Astrocyte (in vitro differentiated cells and primary cell): ENCODE measurements around the gene NMNAT3. TPM values are rescaled to one million over a fixed set of nuclear protein-coding genes. Genes with fewer than 3 reads are reported as not detected.

Experiments used
- DNase-seq: peaks from one replicate; pipeline ENCODE4 v3.0.0-alpha.2; 2010; ENCODE audit warnings: low read depth
- FAIRE-seq: peaks from 2 replicates; lab custom pipeline; 2011; peaks lifted over from hg19 to GRCh38; lab: Jason Lieb, UNC
- H2AFZ ChIP-seq: 2 replicates; pipeline ENCODE4 v1.6.0; 2012; ENCODE audit warnings: low read depth, low read length, inconsistent platforms
- H3K27ac ChIP-seq: 2 replicates; pipeline ENCODE4 v1.5.1; 2011; ENCODE audit warnings: low read depth, low read length, inconsistent platforms
- H3K27me3 ChIP-seq: 2 replicates; pipeline ENCODE4 v1.6.0; 2011; ENCODE audit warnings: low read length, inconsistent platforms; ENCODE audit not compliant: insufficient read depth
- H3K36me3 ChIP-seq: 2 replicates; pipeline ENCODE4 v1.5.1; 2011; ENCODE audit warnings: low read length, inconsistent platforms; ENCODE audit not compliant: insufficient read depth
- H3K4me1 ChIP-seq: 2 replicates; pipeline ENCODE4 v1.5.1; 2011; ENCODE audit warnings: low read length, inconsistent platforms; ENCODE audit not compliant: insufficient read depth
- H3K4me2 ChIP-seq: 2 replicates; pipeline ENCODE4 v1.6.0; 2012; ENCODE audit warnings: low read length, inconsistent platforms
- H3K4me3 ChIP-seq: 2 replicates; pipeline ENCODE4 v1.5.1; 2011; ENCODE audit warnings: low read depth, mild to moderate bottlenecking, low read length, inconsistent platforms; ENCODE audit not compliant: insufficient read depth
- H3K79me2 ChIP-seq: 2 replicates; pipeline ENCODE4 v1.6.0; 2012; ENCODE audit warnings: mild to moderate bottlenecking, low read length, inconsistent platforms; ENCODE audit not compliant: insufficient read depth
- H3K9ac ChIP-seq: 2 replicates; pipeline ENCODE4 v1.6.0; 2012; ENCODE audit warnings: mild to moderate bottlenecking, low read length, inconsistent platforms
- H3K9me3 ChIP-seq: 2 replicates; pipeline ENCODE4 v1.5.1; 2012; ENCODE audit warnings: low read depth, mild to moderate bottlenecking, low read length, inconsistent platforms; ENCODE audit not compliant: insufficient read depth
- H4K20me1 ChIP-seq: 2 replicates; pipeline ENCODE4 v1.6.0; 2012; ENCODE audit warnings: low read length, inconsistent platforms; ENCODE audit not compliant: insufficient read depth
- H3K27ac Mint-ChIP-seq: one replicate; pipeline ENCODE4 v1.8.0; 2021; ENCODE audit warnings: mild to moderate bottlenecking, mixed read lengths; ENCODE audit not compliant: unreplicated experiment
- H3K27me3 Mint-ChIP-seq: one replicate; pipeline ENCODE4 v1.8.0; 2021; ENCODE audit warnings: low read depth, mixed read lengths; ENCODE audit not compliant: unreplicated experiment
- H3K36me3 Mint-ChIP-seq: one replicate; pipeline ENCODE4 v1.8.0; 2021; ENCODE audit warnings: low read depth, mixed read lengths; ENCODE audit not compliant: unreplicated experiment
- H3K4me1 Mint-ChIP-seq: one replicate; pipeline ENCODE4 v1.8.0; 2021; ENCODE audit warnings: low read depth, mixed read lengths; ENCODE audit not compliant: unreplicated experiment
- H3K4me3 Mint-ChIP-seq: one replicate; pipeline ENCODE4 v1.8.0; 2021; ENCODE audit warnings: mild to moderate bottlenecking, moderate library complexity, mixed read lengths; ENCODE audit not compliant: unreplicated experiment
- H3K9me3 Mint-ChIP-seq: one replicate; pipeline ENCODE4 v1.8.0; 2021; ENCODE audit warnings: mild to moderate bottlenecking, mixed read lengths; ENCODE audit not compliant: unreplicated experiment
- EZH2 ChIP-seq: IDR thresholded peaks from 2 replicates; pipeline ENCODE4 v1.6.1; 2012; ENCODE audit warnings: mild to moderate bottlenecking, low read length, inconsistent platforms; ENCODE audit not compliant: insufficient read depth
- total RNA-seq: library from RNA; stranded (reverse); gene quantifications from 2 replicates; pipeline ENCODE4 v1.2.1, GENCODE V29; 2021
- TF ChIP-seq, protein P1 (sequence below): IDR thresholded peaks from 2 replicates; pipeline ENCODE4 v1.5.1; 2011; ENCODE audit warnings: low read depth, mild to moderate bottlenecking, inconsistent platforms, low read length, moderate library complexity; ENCODE audit not compliant: insufficient read depth

NMNAT3 gene
- total RNA-seq, 1 donor from 2014 or later = 1.3 TPM

GRCh38 chr3:139527265-139527664 is 150.5 kb downstream of the NMNAT3 start:
- DNase-seq (no peak), FAIRE-seq (no peak)
- Histone ChIP-seq H3K4me2 (no peak overlapping the region), H4K20me1 (peaks cover 78% of the 10 kb centered on the region), H3K9me3 (no peaks in the 10 kb centered on the region), H3K4me3 (no peak overlapping the region), H3K4me1 (peaks cover 10% of the 10 kb centered on the region), H3K36me3 (peaks cover 39% of the 10 kb centered on the region), H3K27ac (no peak overlapping the region), H3K27me3 (no peaks in the 10 kb centered on the region), H3K9ac (no peak overlapping the region), H2AFZ (no peak overlapping the region), H3K79me2 (peaks cover 68% of the 10 kb centered on the region)
- TF ChIP-seq, protein P1, sequence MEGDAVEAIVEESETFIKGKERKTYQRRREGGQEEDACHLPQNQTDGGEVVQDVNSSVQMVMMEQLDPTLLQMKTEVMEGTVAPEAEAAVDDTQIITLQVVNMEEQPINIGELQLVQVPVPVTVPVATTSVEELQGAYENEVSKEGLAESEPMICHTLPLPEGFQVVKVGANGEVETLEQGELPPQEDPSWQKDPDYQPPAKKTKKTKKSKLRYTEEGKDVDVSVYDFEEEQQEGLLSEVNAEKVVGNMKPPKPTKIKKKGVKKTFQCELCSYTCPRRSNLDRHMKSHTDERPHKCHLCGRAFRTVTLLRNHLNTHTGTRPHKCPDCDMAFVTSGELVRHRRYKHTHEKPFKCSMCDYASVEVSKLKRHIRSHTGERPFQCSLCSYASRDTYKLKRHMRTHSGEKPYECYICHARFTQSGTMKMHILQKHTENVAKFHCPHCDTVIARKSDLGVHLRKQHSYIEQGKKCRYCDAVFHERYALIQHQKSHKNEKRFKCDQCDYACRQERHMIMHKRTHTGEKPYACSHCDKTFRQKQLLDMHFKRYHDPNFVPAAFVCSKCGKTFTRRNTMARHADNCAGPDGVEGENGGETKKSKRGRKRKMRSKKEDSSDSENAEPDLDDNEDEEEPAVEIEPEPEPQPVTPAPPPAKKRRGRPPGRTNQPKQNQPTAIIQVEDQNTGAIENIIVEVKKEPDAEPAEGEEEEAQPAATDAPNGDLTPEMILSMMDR = no peak
- no peak for TF ChIP-seq EZH2
- Mint-ChIP-seq H3K36me3 (peaks cover 5% of the 10 kb centered on the region), H3K9me3 (no peaks in the 10 kb centered on the region), H3K27me3 (peaks cover 5% of the 10 kb centered on the region), H3K4me1 (peaks cover 2% of the 10 kb centered on the region), H3K27ac (no peak overlapping the region), H3K4me3 (no peak overlapping the region)

DNA sequence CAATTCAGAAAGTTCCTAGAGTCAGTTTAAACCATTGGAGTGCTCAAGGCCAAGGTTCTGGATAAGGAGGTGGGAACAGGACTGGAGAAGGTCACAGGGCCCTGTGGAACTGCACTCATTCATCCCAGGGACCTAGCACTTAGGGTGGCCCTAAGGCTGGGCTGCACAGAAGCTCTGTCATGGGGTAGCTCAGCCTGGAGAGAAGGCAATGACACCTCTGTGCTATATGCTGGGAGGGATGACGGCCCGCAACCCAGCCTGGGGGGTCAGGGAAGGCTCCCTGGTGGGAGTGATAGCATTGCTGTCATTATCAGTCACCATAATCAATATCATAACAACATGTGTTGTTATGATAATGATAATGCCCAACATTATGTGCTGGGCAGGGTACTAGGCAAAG is 151.6 kb downstream of the NMNAT3 start:
- Histone ChIP-seq H3K79me2 (peaks cover 57% of the 10 kb centered on the region), H3K9ac (no peak overlapping the region), H2AFZ (no peak overlapping the region), H3K27me3 (no peaks in the 10 kb centered on the region), H3K4me1 (no peaks in the 10 kb centered on the region), H3K9me3 (no peaks in the 10 kb centered on the region), H3K36me3 (peaks cover 39% of the 10 kb centered on the region), H3K27ac (no peak overlapping the region), H3K4me3 (no peak overlapping the region), H4K20me1 (peaks cover 81% of the 10 kb centered on the region), H3K4me2 (no peak overlapping the region)
- H3K36me3 Mint-ChIP-seq = peaks cover 5% of the 10 kb centered on the region
- no peak overlapping the region for H3K4me3 Mint-ChIP-seq
- TF ChIP-seq, protein P1 = no peak
- TF ChIP-seq EZH2 = no peak
- H3K27ac Mint-ChIP-seq = no peak overlapping the region
- FAIRE-seq = no peak
- DNase-seq = no peak
- no peaks in the 10 kb centered on the region for H3K9me3 Mint-ChIP-seq
- H3K27me3 Mint-ChIP-seq = peaks cover 5% of the 10 kb centered on the region
- H3K4me1 Mint-ChIP-seq = peaks cover 2% of the 10 kb centered on the region

DNA sequence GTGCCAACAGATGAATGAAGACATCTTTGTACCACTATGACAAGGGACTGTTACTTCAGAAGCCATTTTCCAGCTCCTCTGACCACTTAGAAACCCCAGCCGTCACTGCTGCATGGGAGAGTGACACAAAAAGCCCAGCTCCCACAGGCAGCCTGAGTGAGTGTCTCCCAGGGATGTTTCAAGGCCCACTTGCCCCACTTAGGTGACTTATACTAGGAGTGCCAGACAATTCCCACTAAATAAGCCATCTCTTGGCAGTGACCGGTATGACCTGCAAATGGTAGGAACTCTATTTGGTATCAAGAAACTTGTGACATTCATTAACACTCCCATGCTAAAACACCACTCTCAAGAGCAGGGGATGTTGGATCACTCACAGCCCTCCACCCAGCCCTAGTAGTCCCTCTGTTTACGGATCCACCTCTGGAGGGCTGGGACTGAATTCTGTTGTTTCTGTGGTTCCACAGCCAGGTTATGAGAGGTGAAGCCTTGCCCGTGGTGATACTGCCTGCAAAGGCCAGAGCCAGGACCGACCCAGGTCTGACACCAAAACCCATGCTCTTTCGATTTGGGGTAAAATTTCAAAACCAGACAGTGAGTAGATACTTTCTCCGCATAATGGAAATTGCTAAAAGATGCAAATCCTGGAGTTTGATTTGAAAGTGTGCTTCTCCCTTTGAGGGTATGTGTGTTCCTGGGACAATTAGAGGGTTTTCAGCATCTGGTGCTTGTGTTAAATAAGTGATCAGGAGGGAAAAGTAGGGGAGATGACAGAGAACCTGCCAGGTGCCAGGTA is 152.7 kb downstream of the NMNAT3 start:
- peaks cover 5% of the 10 kb centered on the region for H3K36me3 Mint-ChIP-seq
- FAIRE-seq = no peak
- H3K4me3 Mint-ChIP-seq = no peak overlapping the region

More for the DNA sequence above, 152.7 kb downstream of the NMNAT3 start:
- H3K4me1 Mint-ChIP-seq = peaks cover 2% of the 10 kb centered on the region
- H2AFZ ChIP-seq = no peak overlapping the region
- H3K36me3 ChIP-seq = peaks cover 44% of the 10 kb centered on the region
- H3K9me3 Mint-ChIP-seq = no peaks in the 10 kb centered on the region
- H3K9ac ChIP-seq = no peak overlapping the region
- H3K9me3 ChIP-seq = no peaks in the 10 kb centered on the region
- H3K27me3 Mint-ChIP-seq = peaks cover 5% of the 10 kb centered on the region
- H3K4me2 ChIP-seq = no peak overlapping the region
- peaks cover 46% of the 10 kb centered on the region for H3K79me2 ChIP-seq
- no peak overlapping the region for H3K27ac ChIP-seq
- H3K4me1 ChIP-seq = no peaks in the 10 kb centered on the region
- peaks cover 79% of the 10 kb centered on the region for H4K20me1 ChIP-seq
- no peak overlapping the region for H3K27ac Mint-ChIP-seq
- no peak for DNase-seq
- no peak overlapping the region for H3K4me3 ChIP-seq
- TF ChIP-seq, protein P1 = no peak
- no peak for TF ChIP-seq EZH2
- H3K27me3 ChIP-seq = no peaks in the 10 kb centered on the region
